Upper lobe of left lung (tissue), 4 donors: Measurements from ENCODE around the gene TMEM221.

Experiments
- CTCF ChIP-seq, 6 experiments: fragments of 450-650 bp in 4 of 6; fragments of 200-600 bp in 2 of 6; sonication (generic) in 2 of 6; IDR thresholded peaks; one replicate each; pipeline ENCODE4 v1.5.1; 2016 to 2019; ENCODE audit warnings: antibody characterized with exemption in 6 of 6
- EP300 ChIP-seq, 4 donors: sonication (generic); formaldehyde crosslinking; IDR thresholded peaks; one replicate each; pipeline ENCODE4 v1.5.1; 2017; ENCODE audit warnings: antibody characterized with exemption in 4 of 4, control low read depth in 2 of 4
- POLR2A ChIP-seq, 4 donors: fragments of 450-650 bp; IDR thresholded peaks; one replicate each; pipeline ENCODE4 v1.5.1; 2016 to 2017; ENCODE audit warnings: antibody characterized with exemption in 4 of 4, mild to moderate bottlenecking in 2 of 4
- POLR2AphosphoS5 ChIP-seq, 2 donors: sonication (generic); formaldehyde crosslinking; IDR thresholded peaks; one replicate each; pipeline ENCODE4 v1.5.1; 2017; ENCODE audit warnings: antibody characterized with exemption in 2 of 2

GRCh38 chr19:17469092-17469480 is 20.6 kb upstream of the TMEM221 start:
- TF ChIP-seq CTCF (IDR thresholded peaks at IDR 0.05) (no peak), POLR2AphosphoS5 (IDR thresholded peaks at IDR 0.05) (no peak), EP300 (IDR thresholded peaks at IDR 0.05) (no peak), POLR2A (IDR thresholded peaks at IDR 0.05) (no peak)
